HG02642 (cell line): ENCODE results near the gene CBX3.
"Not testable (repeated sequence)": the region's sequence is repeated elsewhere in the genome, so short reads cannot be mapped to it uniquely, and the experiment has no call there.

ENCODE experiments used
- ATAC-seq: cut with Tn5 transposase; IDR thresholded peaks from one replicate; pipeline ENCODE4 v1.9.1; 2021; ENCODE audit warnings: mild to moderate bottlenecking; ENCODE audit not compliant: unreplicated experiment, poor library complexity

The CBX3 gene

GRCh38 chr7:26169271-26169670 is 32.3 kb upstream of the CBX3 start:
- ATAC-seq, result no peak

- no peak for ATAC-seq
Observed at GRCh38 chr7:26170663-26171062, 30.9 kb upstream of the CBX3 start.

GRCh38 chr7:26171601-26172000 is 29.9 kb upstream of the CBX3 start:
- no peak for ATAC-seq

GRCh38 chr7:26172048-26172447 is 29.5 kb upstream of the CBX3 start:
- ATAC-seq, result no peak

GRCh38 chr7:26175903-26176302 is 25.6 kb upstream of the CBX3 start:
- ATAC-seq, result not testable (repeated sequence)

GRCh38 chr7:26176696-26177095 is 24.8 kb upstream of the CBX3 start:
- ATAC-seq, result not testable (repeated sequence)

GRCh38 chr7:26177269-26177668 is 24.3 kb upstream of the CBX3 start:
- ATAC-seq, result not testable (repeated sequence)

- ATAC-seq, result no peak
Observed at GRCh38 chr7:26178272-26178960, 23.1 kb upstream of the CBX3 start.

GRCh38 chr7:26179422-26179821 is 22.1 kb upstream of the CBX3 start:
- ATAC-seq, result no peak

- ATAC-seq, result no peak
Observed at GRCh38 chr7:26179826-26180497, 21.6 kb upstream of the CBX3 start.

- no peak for ATAC-seq
Observed at GRCh38 chr7:26180792-26181198, 20.8 kb upstream of the CBX3 start.

GRCh38 chr7:26181474-26182227 is 19.9 kb upstream of the CBX3 start:
- no peak for ATAC-seq

- no peak for ATAC-seq
Observed at GRCh38 chr7:26182283-26182682, 19.3 kb upstream of the CBX3 start.

- ATAC-seq, result no peak
Observed at GRCh38 chr7:26182706-26183105, 18.8 kb upstream of the CBX3 start.

GRCh38 chr7:26183545-26184280 is 17.8 kb upstream of the CBX3 start:
- ATAC-seq, result no peak

- ATAC-seq, result not testable (repeated sequence)
Observed at GRCh38 chr7:26184281-26185101, 17.1 kb upstream of the CBX3 start.

GRCh38 chr7:26185131-26185843 is 16.3 kb upstream of the CBX3 start:
- peak; percentile 49 for ATAC-seq

GRCh38 chr7:26185844-26186180 is 15.7 kb upstream of the CBX3 start:
- no peak for ATAC-seq
